HL-60 (cell line): Measurements from ENCODE around the gene VTCN1.

Source experiments
- DNase-seq, 2 experiments: peaks; one replicate each; pipeline ENCODE4 v3.0.0-alpha.2; 2010 to 2020; ENCODE audit warnings: low read depth in 1 of 2, low spot score in 1 of 2
- H3K27ac ChIP-seq: fragments of 250-450 bp; sonication (Bioruptor Pico); replicated peaks from 2 replicates; pipeline ENCODE4 v1.5.1; 2020; ENCODE audit warnings: mild to moderate bottlenecking, moderate library complexity
- H3K27me3 ChIP-seq: fragments of 250-450 bp; sonication (Bioruptor Pico); 2 replicates; pipeline ENCODE4 v1.5.1; 2021; ENCODE audit warnings: mild to moderate bottlenecking, moderate library complexity; ENCODE audit not compliant: insufficient read depth, poor library complexity, severe bottlenecking
- H3K4me3 ChIP-seq: replicated peaks from 2 replicates; pipeline ENCODE4 v1.5.1; 2011; ENCODE audit warnings: mild to moderate bottlenecking, control low read depth, low read length; ENCODE audit not compliant: insufficient read depth
- CTCF ChIP-seq: IDR thresholded peaks from one replicate; pipeline ENCODE4 v1.5.1; 2011; ENCODE audit warnings: low read length, control low read depth, inconsistent platforms; ENCODE audit not compliant: insufficient read depth
- GABPA ChIP-seq: IDR thresholded peaks from 2 replicates; pipeline ENCODE4 v1.6.1; 2012; ENCODE audit warnings: low read depth
- POLR2AphosphoS5 ChIP-seq: IDR thresholded peaks from 2 replicates; pipeline ENCODE4 v1.6.1; 2012; ENCODE audit warnings: low read depth
- REST ChIP-seq: IDR thresholded peaks from 2 replicates; pipeline ENCODE4 v1.6.1; 2012; ENCODE audit warnings: low read depth; ENCODE audit not compliant: insufficient replicate concordance
- SPI1 ChIP-seq: IDR thresholded peaks from 2 replicates; pipeline ENCODE4 v1.6.1; 2012; ENCODE audit warnings: low read depth, mild to moderate bottlenecking, borderline replicate concordance

Gene VTCN1

GRCh38 chr1:117107364-117107763, 103.4 kb downstream of the VTCN1 start:
- TF ChIP-seq GABPA (no peak), POLR2AphosphoS5 (no peak), CTCF (no peak), REST (no peak), SPI1 (no peak)
- H3K4me3 ChIP-seq = no peak overlapping the region
- DNase-seq = no peak
- H3K27ac ChIP-seq = no peak overlapping the region
- H3K27me3 ChIP-seq = no peaks in the 10 kb centered on the region

GRCh38 chr1:117106478-117106877, 104.2 kb downstream of the VTCN1 start:
- TF ChIP-seq POLR2AphosphoS5 = no peak
- TF ChIP-seq GABPA = no peak
- TF ChIP-seq REST = no peak
- no peak for TF ChIP-seq CTCF
- TF ChIP-seq SPI1 = no peak
- H3K27me3 ChIP-seq = no peaks in the 10 kb centered on the region
- DNase-seq = no peak
- H3K27ac ChIP-seq = no peak overlapping the region
- no peak overlapping the region for H3K4me3 ChIP-seq

GRCh38 chr1:117105722-117106121, 105.0 kb downstream of the VTCN1 start:
- TF ChIP-seq GABPA (no peak), SPI1 (no peak), POLR2AphosphoS5 (no peak), REST (no peak)
- DNase-seq = no peak
- no peak overlapping the region for H3K27ac ChIP-seq
- H3K27me3 ChIP-seq = no peaks in the 10 kb centered on the region
- no peak overlapping the region for H3K4me3 ChIP-seq

- Histone ChIP-seq H3K27me3 (no peaks in the 10 kb centered on the region), H3K27ac (no peak overlapping the region), H3K4me3 (no peak overlapping the region)
- TF ChIP-seq GABPA (no peak), REST (no peak), POLR2AphosphoS5 (no peak), CTCF (no peak), SPI1 (no peak)
- DNase-seq = no peak
Observed at GRCh38 chr1:117104986-117105385, 105.7 kb downstream of the VTCN1 start.
